IMR-90 (cell line): ENCODE results near the gene HOXB9. TPM values are rescaled to one million over a fixed set of nuclear protein-coding genes. Genes with fewer than 3 reads are reported as not detected.

Source experiments
- BHLHE40 ChIP-seq: fragments of 150-350 bp; IDR thresholded peaks from 2 replicates; pipeline ENCODE4 v1.6.1; 2016; ENCODE audit warnings: mild to moderate bottlenecking, low read depth, low read length
- NFE2L2 ChIP-seq: fragments of 150-350 bp; IDR thresholded peaks from 2 replicates; pipeline ENCODE4 v1.6.1; 2016; ENCODE audit warnings: low read depth, mild to moderate bottlenecking, low read length
- RCOR1 ChIP-seq: IDR thresholded peaks from 2 replicates; pipeline ENCODE4 v1.6.1; 2012; ENCODE audit warnings: mild to moderate bottlenecking, low read length, improper control_type of control experiment; ENCODE audit not compliant: insufficient replicate concordance
- polyA plus RNA-seq, 3 experiments: library from polyadenylated mRNA; depleted of rRNA; stranded (reverse); fragments of >200 nt; gene quantifications; 2 replicates each; pipeline ENCODE4 v1.2.3, GENCODE V29; 2012; ENCODE audit warnings: low replicate concordance in 1 of 3
- total RNA-seq: library from RNA; depleted of rRNA; stranded (reverse); fragments of >200 nt; gene quantifications from 2 replicates; pipeline ENCODE4 v1.2.3, GENCODE V29; 2012
- TF ChIP-seq, protein P1 (sequence below): conservative IDR thresholded peaks from 2 replicates; pipeline ENCODE4 v1.5.1; 2012; ENCODE audit warnings: mild to moderate bottlenecking, low read depth, low read length, improper control_type of control experiment

The HOXB9 gene
- total and polyA plus RNA-seq, 2 of the 4 experiments (the other 2 are of a cell fraction) = 0.05 TPM; not detected in 1

DNA sequence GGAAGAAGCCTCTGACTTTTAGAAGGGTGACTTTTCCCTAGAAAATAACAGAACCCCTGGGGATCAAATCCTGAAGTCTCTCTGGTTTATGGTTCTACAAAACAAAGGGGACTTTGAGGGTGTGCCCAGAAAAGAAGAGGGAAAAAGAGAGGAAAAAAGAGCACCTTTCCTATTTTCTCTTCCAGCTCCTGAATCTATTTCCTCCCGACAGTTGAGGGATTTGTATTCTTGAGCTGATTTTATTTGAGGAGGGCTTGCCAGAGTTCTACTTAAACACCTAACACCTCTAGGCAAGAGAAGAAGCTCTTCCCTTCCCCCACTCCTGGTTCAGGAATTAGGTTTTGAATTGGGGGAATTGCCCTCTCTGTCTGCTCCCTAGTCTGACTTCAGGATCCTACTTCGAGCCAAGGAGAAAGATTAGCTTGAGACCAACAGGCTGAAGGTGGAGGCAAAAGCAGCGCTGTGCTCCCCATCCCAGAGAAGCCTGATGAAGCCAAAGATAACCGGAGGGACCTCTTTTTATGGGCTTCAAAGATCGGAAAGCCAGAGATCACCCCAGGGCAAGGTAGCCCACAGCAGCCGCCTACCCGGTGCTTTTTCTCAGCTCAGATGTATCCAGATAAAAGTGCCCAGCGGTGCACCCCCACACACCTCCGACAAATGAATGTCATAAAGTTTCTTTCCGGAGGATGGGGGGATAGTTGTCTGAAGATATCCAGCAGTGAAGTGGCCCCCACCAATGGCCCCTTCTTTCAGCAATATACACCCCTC is 36.9 kb downstream of the HOXB9 start (continued):
- TF ChIP-seq RCOR1 (no peak), BHLHE40 (no peak), NFE2L2 (no peak)
- TF ChIP-seq, protein P1, sequence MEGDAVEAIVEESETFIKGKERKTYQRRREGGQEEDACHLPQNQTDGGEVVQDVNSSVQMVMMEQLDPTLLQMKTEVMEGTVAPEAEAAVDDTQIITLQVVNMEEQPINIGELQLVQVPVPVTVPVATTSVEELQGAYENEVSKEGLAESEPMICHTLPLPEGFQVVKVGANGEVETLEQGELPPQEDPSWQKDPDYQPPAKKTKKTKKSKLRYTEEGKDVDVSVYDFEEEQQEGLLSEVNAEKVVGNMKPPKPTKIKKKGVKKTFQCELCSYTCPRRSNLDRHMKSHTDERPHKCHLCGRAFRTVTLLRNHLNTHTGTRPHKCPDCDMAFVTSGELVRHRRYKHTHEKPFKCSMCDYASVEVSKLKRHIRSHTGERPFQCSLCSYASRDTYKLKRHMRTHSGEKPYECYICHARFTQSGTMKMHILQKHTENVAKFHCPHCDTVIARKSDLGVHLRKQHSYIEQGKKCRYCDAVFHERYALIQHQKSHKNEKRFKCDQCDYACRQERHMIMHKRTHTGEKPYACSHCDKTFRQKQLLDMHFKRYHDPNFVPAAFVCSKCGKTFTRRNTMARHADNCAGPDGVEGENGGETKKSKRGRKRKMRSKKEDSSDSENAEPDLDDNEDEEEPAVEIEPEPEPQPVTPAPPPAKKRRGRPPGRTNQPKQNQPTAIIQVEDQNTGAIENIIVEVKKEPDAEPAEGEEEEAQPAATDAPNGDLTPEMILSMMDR = no peak
